RCC 7860 (cell line): ENCODE measurements around the gene OMP.

Source experiments
- DNase-seq: peaks from one replicate; pipeline ENCODE4 v3.0.0-alpha.2; 2015; ENCODE audit warnings: low spot score
- FAIRE-seq: peaks from 2 replicates; lab custom pipeline; 2012; peaks lifted over from hg19 to GRCh38; lab: Jason Lieb, UNC

The OMP gene

DNA sequence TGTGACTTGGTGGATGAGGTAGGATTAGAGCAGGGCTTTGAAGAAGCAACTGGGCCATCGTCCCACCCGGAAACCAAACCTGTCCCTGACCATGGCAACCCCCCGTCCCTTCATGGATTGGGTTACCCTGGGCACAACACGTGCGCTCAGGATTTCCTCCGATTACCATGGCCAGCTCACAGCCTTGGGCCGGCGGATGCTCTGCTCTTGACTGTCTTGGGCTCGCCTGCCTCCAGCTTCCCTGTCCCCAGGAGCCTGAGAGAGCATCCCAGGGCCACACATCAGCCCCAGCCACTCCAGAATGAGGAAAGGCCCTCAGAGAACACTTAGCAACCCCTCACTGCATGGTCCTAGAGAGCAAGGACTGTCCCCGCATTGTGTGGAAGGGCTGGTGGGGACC is 48.2 kb downstream of the OMP start:
- DNase-seq (no peak), FAIRE-seq (no peak)

DNA sequence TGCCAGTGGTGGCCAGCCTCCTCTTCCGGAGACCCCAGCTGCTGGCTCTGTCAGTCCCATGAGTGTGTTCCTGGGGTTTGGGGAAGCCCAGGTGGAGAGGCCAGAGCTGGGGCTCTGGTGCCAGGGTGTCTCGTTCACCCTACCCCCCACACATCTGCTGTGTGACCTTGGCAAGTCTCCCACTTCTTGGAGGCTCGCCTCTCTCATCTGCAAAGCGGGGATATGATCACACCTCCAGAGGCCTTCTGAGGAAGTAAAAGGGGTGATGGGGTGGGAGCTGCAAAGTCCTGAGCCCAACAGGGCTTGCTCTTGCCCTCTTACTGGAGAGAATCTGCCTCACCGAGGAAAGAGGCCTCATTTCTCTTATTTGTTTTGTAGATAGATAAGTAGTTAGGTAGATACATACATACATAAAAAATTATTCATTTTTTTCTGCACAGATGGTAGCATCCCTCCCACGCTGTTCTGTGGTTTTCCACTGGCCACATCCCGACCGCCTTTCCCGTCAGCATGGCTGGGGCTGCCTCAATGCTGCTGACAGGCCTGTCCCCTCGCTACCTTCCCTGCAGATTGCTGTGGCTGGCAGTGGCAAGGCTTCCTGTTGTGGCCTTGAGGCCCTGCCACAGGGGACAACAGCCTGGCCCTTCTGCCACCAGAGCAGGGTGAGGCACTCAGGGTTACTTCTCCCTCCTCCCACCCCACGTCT is 49.3 kb downstream of the OMP start:
- FAIRE-seq (no peak), DNase-seq (no peak)

DNA sequence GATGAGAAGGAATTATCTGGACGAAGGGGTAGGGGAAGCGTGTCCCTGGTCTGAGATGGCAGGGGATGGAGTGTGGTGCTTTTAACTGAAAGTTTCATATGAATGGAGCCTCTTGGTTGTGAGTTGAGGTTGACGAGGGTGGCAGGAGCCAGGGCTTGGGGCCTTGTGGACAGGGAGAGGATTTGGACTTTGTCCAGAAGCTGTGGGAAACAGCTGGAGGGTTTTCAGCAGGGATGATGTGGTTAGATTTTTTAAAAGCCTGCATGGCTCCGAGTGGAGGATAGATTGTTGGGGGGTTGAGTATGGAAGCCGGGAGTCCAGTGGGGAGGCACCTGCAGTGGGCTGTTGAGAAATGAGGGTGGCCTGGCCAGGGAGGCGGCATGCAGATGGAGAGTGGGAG is 50.2 kb downstream of the OMP start:
- no peak for DNase-seq
- FAIRE-seq: no peak
